ENCODE results near the gene UBE2D2. TPM values are rescaled to one million over a fixed set of nuclear protein-coding genes. Genes with fewer than 3 reads are reported as not detected.
"Not testable (repeated sequence)": the region's sequence is repeated elsewhere in the genome, so short reads cannot be mapped to it uniquely, and the experiment has no call there.

The UBE2D2 gene
- total RNA-seq, 4 donors from 2014 or later: 86.9 to 104 (median 91.5) TPM

- H3K36me3 ChIP-seq: peaks cover 16 to 30% (median 25%) of the 10 kb centered on the region in 4 donors
- H3K4me1 ChIP-seq: peaks cover 11 to 30% (median 21%) of the 10 kb centered on the region in 4 donors
- TF ChIP-seq EP300 (IDR thresholded peaks at IDR 0.05): no peak
- TF ChIP-seq POLR2A (IDR thresholded peaks at IDR 0.05; ENCODE audit: low read depth): no peak
- no peak for TF ChIP-seq POLR2AphosphoS5 (IDR thresholded peaks at IDR 0.05)
- H3K27ac ChIP-seq (replicated peaks in 1 of 4): no peak overlapping the region
- H3K9me3 ChIP-seq: no peaks in the 10 kb centered on the region
- 86% methylated on average over 5 of the region's 5 CpGs for WGBS
- DNase-seq (ENCODE audit: extremely low spot score): no peak
- no peaks in the 10 kb centered on the region for H3K27me3 ChIP-seq
- intact Hi-C loops (cut with DNase I): no loop called here
- no peak overlapping the region for H3K4me3 ChIP-seq
Measured at GRCh38 chr5:139611703-139612584, 50.8 kb downstream of the UBE2D2 start.

GRCh38 chr5:139619861-139620260 lies 58.7 kb downstream of the UBE2D2 start:
- intact Hi-C loops (cut with DNase I): no loop called here
- H3K4me1 ChIP-seq: no peaks in the 10 kb centered on the region
- H3K4me3 ChIP-seq: no peak overlapping the region
- 78% methylated on average over 5 of the region's 5 CpGs for WGBS
- TF ChIP-seq EP300 (IDR thresholded peaks at IDR 0.05) (no peak), CTCF (IDR thresholded peaks at IDR 0.05) (no peak), POLR2A (IDR thresholded peaks at IDR 0.05; ENCODE audit: low read depth) (no peak), POLR2AphosphoS5 (IDR thresholded peaks at IDR 0.05) (no peak)
- H3K27me3 ChIP-seq: no peaks in the 10 kb centered on the region
- no peaks in the 10 kb centered on the region for H3K9me3 ChIP-seq
- no peak for DNase-seq (ENCODE audit: extremely low spot score)
- H3K36me3 ChIP-seq: peaks cover 28 to 91% (median 81%) of the 10 kb centered on the region in 4 donors
- no peak overlapping the region for H3K27ac ChIP-seq (replicated peaks in 1 of 4)

GRCh38 chr5:139625398-139625797 lies 64.3 kb downstream of the UBE2D2 start:
- intact Hi-C loops (cut with DNase I); H3K4me3 ChIP-seq; H3K27ac ChIP-seq (replicated peaks in 1 of 4); DNase-seq (ENCODE audit: extremely low spot score); H3K27me3 ChIP-seq; H3K9me3 ChIP-seq: not testable (repeated sequence)
- H3K4me1 ChIP-seq: peaks cover 0 to 14% (median 8%) of the 10 kb centered on the region in 4 donors
- H3K36me3 ChIP-seq: peaks cover 33 to 98% (median 73%) of the 10 kb centered on the region in 4 donors
- WGBS: 82% methylated on average over 5 of the region's 5 CpGs

- no peak for DNase-seq (ENCODE audit: extremely low spot score)
- intact Hi-C loops (cut with DNase I): no loop called here
- no peaks in the 10 kb centered on the region for H3K9me3 ChIP-seq
Measured at GRCh38 chr5:139630855-139631254, 69.7 kb downstream of the UBE2D2 start.

GRCh38 chr5:139631520-139632165 lies 70.5 kb downstream of the UBE2D2 start:
- WGBS: 72% methylated on average over 3 of the region's 3 CpGs
- Histone ChIP-seq H3K36me3 (peaks cover 7 to 49% (median 26%) of the 10 kb centered on the region in 4 donors), H3K27ac (replicated peaks in 1 of 4) (no peak overlapping the region), H3K9me3 (no peaks in the 10 kb centered on the region), H3K4me1 (peaks cover 15 to 30% (median 29%) of the 10 kb centered on the region in 4 donors), H3K4me3 (no peak overlapping the region), H3K27me3 (no peaks in the 10 kb centered on the region)
- intact Hi-C loops (cut with DNase I): no loop called here
- DNase-seq (ENCODE audit: extremely low spot score): no peak
- TF ChIP-seq POLR2AphosphoS5 (IDR thresholded peaks at IDR 0.05) (no peak), CTCF (IDR thresholded peaks at IDR 0.05) (no peak), EP300 (IDR thresholded peaks at IDR 0.05) (no peak), POLR2A (IDR thresholded peaks at IDR 0.05; ENCODE audit: low read depth) (no peak)

More at GRCh38 chr5:139630855-139631254, 69.7 kb downstream of the UBE2D2 start:
- H3K36me3 ChIP-seq: peaks cover 15 to 57% (median 34%) of the 10 kb centered on the region in 4 donors
- H3K4me3 ChIP-seq: no peak overlapping the region
- H3K27me3 ChIP-seq: no peaks in the 10 kb centered on the region
- H3K4me1 ChIP-seq: peaks cover 7 to 22% (median 21%) of the 10 kb centered on the region in 4 donors
- no peak for TF ChIP-seq POLR2A (IDR thresholded peaks at IDR 0.05; ENCODE audit: low read depth)
- TF ChIP-seq POLR2AphosphoS5 (IDR thresholded peaks at IDR 0.05): no peak
- TF ChIP-seq EP300 (IDR thresholded peaks at IDR 0.05): no peak
- no peak for TF ChIP-seq CTCF (IDR thresholded peaks at IDR 0.05)
- H3K27ac ChIP-seq (replicated peaks in 1 of 4): no peak overlapping the region

All from esophagus muscularis mucosa (tissue), 4 donors.